ENCODE results near the gene ASCC3.

DNA sequence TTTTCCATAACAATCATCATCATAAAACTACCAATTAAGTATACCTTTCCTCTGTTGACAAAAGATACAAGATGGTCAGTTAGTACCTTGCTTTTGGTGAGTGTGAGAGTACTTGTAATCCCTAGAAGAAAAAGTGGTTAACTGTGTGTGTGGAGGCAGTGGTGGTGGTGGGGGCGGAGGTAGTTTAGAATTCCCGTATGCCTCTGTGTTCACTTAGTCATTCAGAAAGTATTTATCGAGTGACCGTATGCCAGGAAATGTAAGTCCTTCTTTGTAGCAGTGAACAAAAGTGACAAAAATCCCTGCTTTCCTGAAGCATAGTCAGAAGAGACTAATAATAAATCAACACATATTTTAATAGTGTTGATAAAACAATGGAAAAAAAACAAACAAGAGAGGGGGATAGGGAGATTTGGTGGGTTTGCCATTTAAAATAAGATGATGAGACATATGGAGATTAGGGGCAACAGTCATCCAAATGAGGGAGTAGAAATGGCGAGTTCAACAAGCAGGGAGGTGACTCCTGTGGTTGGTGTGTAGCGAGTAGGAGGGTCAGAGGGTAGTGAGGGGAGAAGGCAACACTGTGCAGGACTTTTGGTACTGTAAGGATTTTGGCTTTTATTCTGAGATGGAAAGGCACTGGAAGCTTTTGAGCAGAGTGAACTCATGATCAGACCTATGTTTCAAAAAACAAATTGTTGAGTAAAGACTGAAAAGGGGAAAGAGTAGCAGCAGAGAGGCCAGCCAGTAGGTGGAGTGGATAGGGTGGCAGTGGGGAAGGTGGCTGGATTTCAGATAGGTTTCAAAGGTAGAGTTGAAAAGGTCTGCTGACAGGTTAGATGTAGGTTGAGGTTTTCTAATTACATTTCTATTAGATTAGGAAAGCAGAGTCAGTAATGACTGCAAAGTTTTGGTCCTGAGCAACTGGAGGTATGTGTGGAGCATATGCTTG, 376.1 kb downstream of the ASCC3 start:
- TF ChIP-seq, protein P1, sequence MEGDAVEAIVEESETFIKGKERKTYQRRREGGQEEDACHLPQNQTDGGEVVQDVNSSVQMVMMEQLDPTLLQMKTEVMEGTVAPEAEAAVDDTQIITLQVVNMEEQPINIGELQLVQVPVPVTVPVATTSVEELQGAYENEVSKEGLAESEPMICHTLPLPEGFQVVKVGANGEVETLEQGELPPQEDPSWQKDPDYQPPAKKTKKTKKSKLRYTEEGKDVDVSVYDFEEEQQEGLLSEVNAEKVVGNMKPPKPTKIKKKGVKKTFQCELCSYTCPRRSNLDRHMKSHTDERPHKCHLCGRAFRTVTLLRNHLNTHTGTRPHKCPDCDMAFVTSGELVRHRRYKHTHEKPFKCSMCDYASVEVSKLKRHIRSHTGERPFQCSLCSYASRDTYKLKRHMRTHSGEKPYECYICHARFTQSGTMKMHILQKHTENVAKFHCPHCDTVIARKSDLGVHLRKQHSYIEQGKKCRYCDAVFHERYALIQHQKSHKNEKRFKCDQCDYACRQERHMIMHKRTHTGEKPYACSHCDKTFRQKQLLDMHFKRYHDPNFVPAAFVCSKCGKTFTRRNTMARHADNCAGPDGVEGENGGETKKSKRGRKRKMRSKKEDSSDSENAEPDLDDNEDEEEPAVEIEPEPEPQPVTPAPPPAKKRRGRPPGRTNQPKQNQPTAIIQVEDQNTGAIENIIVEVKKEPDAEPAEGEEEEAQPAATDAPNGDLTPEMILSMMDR (IDR thresholded peaks at IDR 0.05 in 4 of 5, conservative IDR thresholded peaks at IDR 0.05 in 1 of 5), result no peak
- no peak for TF ChIP-seq POLR2A (IDR thresholded peaks at IDR 0.05)

All from gastrocnemius medialis (tissue), 4 donors.